Vagina (tissue), 2 donors: ENCODE results near the gene GID8.

ENCODE experiments used
- POLR2A ChIP-seq, 2 donors: fragments of 450-650 bp; IDR thresholded peaks; one replicate each; pipeline ENCODE4 v1.6.1; 2017; ENCODE audit warnings: antibody characterized with exemption in 2 of 2, mild to moderate bottlenecking in 2 of 2, moderate library complexity in 2 of 2
- POLR2AphosphoS5 ChIP-seq, 2 donors: sonication (generic); formaldehyde crosslinking; IDR thresholded peaks; one replicate each; pipeline ENCODE4 v1.9.0; 2017; ENCODE audit warnings: antibody characterized with exemption in 2 of 2, mild to moderate bottlenecking in 2 of 2, low read depth in 1 of 2; ENCODE audit not compliant: insufficient read depth in 1 of 2
- TF ChIP-seq, protein P1 (sequence below), 3 experiments: fragments of 450-650 bp in 2 of 3; fragments of 200-600 bp in 1 of 3; sonication (generic) in 1 of 3; IDR thresholded peaks; one replicate each; pipeline ENCODE4 v1.5.1; 2017 to 2019; ENCODE audit warnings: antibody characterized with exemption in 3 of 3, mild to moderate bottlenecking in 2 of 3, moderate library complexity in 2 of 3

DNA sequence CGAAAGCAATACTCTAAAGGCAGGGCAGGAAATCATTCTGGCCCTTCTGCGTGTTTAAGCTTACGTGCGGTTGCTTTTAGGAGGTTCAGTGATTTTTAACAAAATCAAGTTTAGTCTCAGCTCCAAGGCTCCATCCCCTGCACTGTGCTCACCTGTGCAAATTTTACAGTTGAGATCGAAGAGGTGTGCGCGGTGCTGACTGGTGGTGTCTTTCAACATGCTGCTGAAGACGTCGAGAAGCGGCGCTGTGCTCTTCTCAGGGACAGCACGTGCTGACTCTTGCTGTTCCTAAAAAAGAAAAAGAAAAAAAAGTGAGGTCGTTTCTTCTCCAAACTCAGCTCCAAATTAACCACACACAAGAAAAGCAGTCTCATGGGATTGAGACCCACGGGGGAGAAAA lies 43.7 kb upstream of the GID8 start:
- TF ChIP-seq POLR2AphosphoS5 (IDR thresholded peaks at IDR 0.05; ENCODE audit: insufficient read depth in 1 of 2, low read depth in 1 of 2) (no peak), POLR2A (IDR thresholded peaks at IDR 0.05) (no peak)
- TF ChIP-seq, protein P1, sequence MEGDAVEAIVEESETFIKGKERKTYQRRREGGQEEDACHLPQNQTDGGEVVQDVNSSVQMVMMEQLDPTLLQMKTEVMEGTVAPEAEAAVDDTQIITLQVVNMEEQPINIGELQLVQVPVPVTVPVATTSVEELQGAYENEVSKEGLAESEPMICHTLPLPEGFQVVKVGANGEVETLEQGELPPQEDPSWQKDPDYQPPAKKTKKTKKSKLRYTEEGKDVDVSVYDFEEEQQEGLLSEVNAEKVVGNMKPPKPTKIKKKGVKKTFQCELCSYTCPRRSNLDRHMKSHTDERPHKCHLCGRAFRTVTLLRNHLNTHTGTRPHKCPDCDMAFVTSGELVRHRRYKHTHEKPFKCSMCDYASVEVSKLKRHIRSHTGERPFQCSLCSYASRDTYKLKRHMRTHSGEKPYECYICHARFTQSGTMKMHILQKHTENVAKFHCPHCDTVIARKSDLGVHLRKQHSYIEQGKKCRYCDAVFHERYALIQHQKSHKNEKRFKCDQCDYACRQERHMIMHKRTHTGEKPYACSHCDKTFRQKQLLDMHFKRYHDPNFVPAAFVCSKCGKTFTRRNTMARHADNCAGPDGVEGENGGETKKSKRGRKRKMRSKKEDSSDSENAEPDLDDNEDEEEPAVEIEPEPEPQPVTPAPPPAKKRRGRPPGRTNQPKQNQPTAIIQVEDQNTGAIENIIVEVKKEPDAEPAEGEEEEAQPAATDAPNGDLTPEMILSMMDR (IDR thresholded peaks at IDR 0.05): no peak
